ENCODE results near the gene CXCL16. TPM values are rescaled to one million over a fixed set of nuclear protein-coding genes. Genes with fewer than 3 reads are reported as not detected.

Gene CXCL16
- total RNA-seq, 1 donor = 11.2 TPM

- no peaks in the 10 kb centered on the region for H4K20me1 ChIP-seq (ENCODE audit: insufficient read depth, low read length)
- no peaks in the 10 kb centered on the region for H3K79me2 ChIP-seq (ENCODE audit: insufficient read depth, low read length)
- no peaks in the 10 kb centered on the region for H3K27me3 ChIP-seq (ENCODE audit: insufficient read depth, low read length)
- no peaks in the 10 kb centered on the region for H3K36me3 ChIP-seq (ENCODE audit: insufficient read depth, low read length)
- no peak overlapping the region for H3K4me3 ChIP-seq (ENCODE audit: insufficient read depth, low read length)
- no peak for DNase-seq (ENCODE audit: insufficient read length, low spot score, missing footprints)
- H3K4me1 ChIP-seq (ENCODE audit: insufficient read depth, low read length) = peaks cover 5% of the 10 kb centered on the region
- H3K4me2 ChIP-seq (ENCODE audit: insufficient read depth, low read length) = no peak overlapping the region
- H3K27ac ChIP-seq (ENCODE audit: low read depth, low read length) = no peak overlapping the region
- no peak overlapping the region for H2AFZ ChIP-seq (ENCODE audit: low read length)
- TF ChIP-seq CTCF (IDR thresholded peaks at IDR 0.05; ENCODE audit: extremely low read depth, low read depth, low read length) = no peak
- no peaks in the 10 kb centered on the region for H3K9me3 ChIP-seq (ENCODE audit: low read depth, low read length)
Measured at GRCh38 chr17:4764595-4764994, 24.9 kb upstream of the CXCL16 start.

GRCh38 chr17:4759776-4760236, 20.1 kb upstream of the CXCL16 start:
- no peak overlapping the region for H3K4me3 ChIP-seq (ENCODE audit: insufficient read depth, low read length)
- no peaks in the 10 kb centered on the region for H3K36me3 ChIP-seq (ENCODE audit: insufficient read depth, low read length)
- no peaks in the 10 kb centered on the region for H3K79me2 ChIP-seq (ENCODE audit: insufficient read depth, low read length)
- no peak for DNase-seq (ENCODE audit: insufficient read length, low spot score, missing footprints)
- no peak for TF ChIP-seq CTCF (IDR thresholded peaks at IDR 0.05; ENCODE audit: extremely low read depth, low read depth, low read length)
- no peak overlapping the region for H2AFZ ChIP-seq (ENCODE audit: low read length)
- H3K4me1 ChIP-seq (ENCODE audit: insufficient read depth, low read length) = no peaks in the 10 kb centered on the region
- H3K27me3 ChIP-seq (ENCODE audit: insufficient read depth, low read length) = peaks cover 30% of the 10 kb centered on the region
- no peak overlapping the region for H3K27ac ChIP-seq (ENCODE audit: low read depth, low read length)
- no peaks in the 10 kb centered on the region for H3K9me3 ChIP-seq (ENCODE audit: low read depth, low read length)
- no peak overlapping the region for H3K4me2 ChIP-seq (ENCODE audit: insufficient read depth, low read length)
- no peaks in the 10 kb centered on the region for H4K20me1 ChIP-seq (ENCODE audit: insufficient read depth, low read length)

- Histone ChIP-seq H2AFZ (ENCODE audit: low read length) (no peak overlapping the region), H3K9me3 (ENCODE audit: low read depth, low read length) (no peaks in the 10 kb centered on the region), H3K36me3 (ENCODE audit: insufficient read depth, low read length) (no peaks in the 10 kb centered on the region), H3K27ac (ENCODE audit: low read depth, low read length) (no peak overlapping the region), H3K79me2 (ENCODE audit: insufficient read depth, low read length) (no peaks in the 10 kb centered on the region), H3K4me2 (ENCODE audit: insufficient read depth, low read length) (no peak overlapping the region), H3K4me3 (ENCODE audit: insufficient read depth, low read length) (no peak overlapping the region), H4K20me1 (ENCODE audit: insufficient read depth, low read length) (no peaks in the 10 kb centered on the region), H3K27me3 (ENCODE audit: insufficient read depth, low read length) (peaks cover 65% of the 10 kb centered on the region), H3K4me1 (ENCODE audit: insufficient read depth, low read length) (no peaks in the 10 kb centered on the region)
- TF ChIP-seq CTCF (IDR thresholded peaks at IDR 0.05; ENCODE audit: extremely low read depth, low read depth, low read length) = no peak
- DNase-seq (ENCODE audit: insufficient read length, low spot score, missing footprints) = no peak
Measured at GRCh38 chr17:4753392-4753791, 13.7 kb upstream of the CXCL16 start.

GRCh38 chr17:4751932-4752331, 12.2 kb upstream of the CXCL16 start:
- H3K4me2 ChIP-seq (ENCODE audit: insufficient read depth, low read length) = no peak overlapping the region
- no peak overlapping the region for H3K4me3 ChIP-seq (ENCODE audit: insufficient read depth, low read length)
- H3K79me2 ChIP-seq (ENCODE audit: insufficient read depth, low read length) = no peaks in the 10 kb centered on the region
- H2AFZ ChIP-seq (ENCODE audit: low read length) = no peak overlapping the region
- DNase-seq (ENCODE audit: insufficient read length, low spot score, missing footprints) = no peak
- no peak for TF ChIP-seq CTCF (IDR thresholded peaks at IDR 0.05; ENCODE audit: extremely low read depth, low read depth, low read length)
- no peaks in the 10 kb centered on the region for H4K20me1 ChIP-seq (ENCODE audit: insufficient read depth, low read length)
- peaks cover 58% of the 10 kb centered on the region for H3K27me3 ChIP-seq (ENCODE audit: insufficient read depth, low read length)
- no peaks in the 10 kb centered on the region for H3K9me3 ChIP-seq (ENCODE audit: low read depth, low read length)
- H3K36me3 ChIP-seq (ENCODE audit: insufficient read depth, low read length) = no peaks in the 10 kb centered on the region
- no peaks in the 10 kb centered on the region for H3K4me1 ChIP-seq (ENCODE audit: insufficient read depth, low read length)
- H3K27ac ChIP-seq (ENCODE audit: low read depth, low read length) = no peak overlapping the region

Data from osteoblast (primary cell).